Skeletal muscle tissue (tissue), 4 donors: ENCODE measurements around the gene MIER2. TPM values are rescaled to one million over a fixed set of nuclear protein-coding genes. Genes with fewer than 3 reads are reported as not detected.

ENCODE experiments used
- H3K27ac ChIP-seq: one replicate; pipeline ENCODE4 v1.7.0; 2013; ENCODE audit warnings: mild to moderate bottlenecking, low read depth, low read length, inconsistent platforms
- H3K27me3 ChIP-seq, 3 donors: one replicate each; pipeline ENCODE4 v1.7.0; 2013; ENCODE audit warnings: low read length in 3 of 3; ENCODE audit not compliant: control insufficient read depth in 3 of 3, insufficient read depth in 3 of 3
- H3K36me3 ChIP-seq, 3 donors: one replicate each; pipeline ENCODE4 v1.7.0; 2013; ENCODE audit warnings: low read length in 3 of 3; ENCODE audit not compliant: control insufficient read depth in 3 of 3, insufficient read depth in 3 of 3
- H3K4me1 ChIP-seq, 3 donors: one replicate each; pipeline ENCODE4 v1.7.0; 2013; ENCODE audit warnings: low read length in 3 of 3, mild to moderate bottlenecking in 3 of 3; ENCODE audit not compliant: control insufficient read depth in 3 of 3, insufficient read depth in 3 of 3
- H3K4me3 ChIP-seq, 3 donors: one replicate each; pipeline ENCODE4 v1.7.0; 2013; ENCODE audit warnings: low read length in 3 of 3
- H3K9ac ChIP-seq, 3 donors: one replicate each; pipeline ENCODE4 v1.7.0; 2013; ENCODE audit warnings: low read length in 3 of 3, mild to moderate bottlenecking in 3 of 3, moderate library complexity in 2 of 3, low read depth in 1 of 3
- H3K9me3 ChIP-seq, 3 donors: one replicate each; pipeline ENCODE4 v1.7.0; 2013; ENCODE audit warnings: low read length in 3 of 3; ENCODE audit not compliant: control insufficient read depth in 3 of 3
- total RNA-seq: library from RNA; depleted of rRNA; stranded (reverse); fragments of >200 nt; gene quantifications from one replicate; pipeline ENCODE4 v1.2.3, GENCODE V29; 2014
- donor health status: Osteomylitis.

The MIER2 gene
- total RNA-seq, 1 donor from 2014 or later = 3.7 TPM

- H3K4me1 ChIP-seq = no peaks in the 10 kb centered on the region
- H3K27me3 ChIP-seq = peaks cover 22 to 29% (median 25%) of the 10 kb centered on the region in 3 donors
Observed at GRCh38 chr19:378706-379105, 34.1 kb upstream of the MIER2 start.

GRCh38 chr19:377801-378581 is 33.4 kb upstream of the MIER2 start:
- Histone ChIP-seq H3K27ac (no peak overlapping the region), H3K36me3 (no peaks in the 10 kb centered on the region), H3K4me3 (no peak overlapping the region), H3K27me3 (peaks cover 23 to 32% (median 30%) of the 10 kb centered on the region in 3 donors), H3K4me1 (no peaks in the 10 kb centered on the region), H3K9ac (no peak overlapping the region), H3K9me3 (no peaks in the 10 kb centered on the region)

More at GRCh38 chr19:378706-379105, 34.1 kb upstream of the MIER2 start:
- Histone ChIP-seq H3K9ac (no peak overlapping the region), H3K27ac (no peak overlapping the region), H3K36me3 (no peaks in the 10 kb centered on the region), H3K4me3 (no peak overlapping the region), H3K9me3 (no peaks in the 10 kb centered on the region)

- Histone ChIP-seq H3K27ac (no peak overlapping the region), H3K4me1 (peaks cover 0 to 14% (median 11%) of the 10 kb centered on the region in 3 donors)
Observed at GRCh38 chr19:376111-376470, 31.5 kb upstream of the MIER2 start.

GRCh38 chr19:375395-376110 is 31.0 kb upstream of the MIER2 start:
- H3K4me3 ChIP-seq = no peak overlapping the region
- no peak overlapping the region for H3K9ac ChIP-seq
- H3K27ac ChIP-seq = no peak overlapping the region
- H3K36me3 ChIP-seq = no peaks in the 10 kb centered on the region
- no peaks in the 10 kb centered on the region for H3K9me3 ChIP-seq
- peaks cover 0 to 14% (median 11%) of the 10 kb centered on the region in 3 donors for H3K4me1 ChIP-seq
- H3K27me3 ChIP-seq = peaks cover 35 to 53% (median 44%) of the 10 kb centered on the region in 3 donors

More at GRCh38 chr19:376111-376470, 31.5 kb upstream of the MIER2 start:
- no peaks in the 10 kb centered on the region for H3K9me3 ChIP-seq
- no peaks in the 10 kb centered on the region for H3K36me3 ChIP-seq
- no peak overlapping the region for H3K4me3 ChIP-seq
- H3K9ac ChIP-seq = no peak overlapping the region
- H3K27me3 ChIP-seq = peaks cover 35 to 48% (median 44%) of the 10 kb centered on the region in 3 donors

GRCh38 chr19:374886-375235 is 30.3 kb upstream of the MIER2 start:
- Histone ChIP-seq H3K4me1 (peaks cover 0 to 14% (median 11%) of the 10 kb centered on the region in 3 donors), H3K9me3 (no peaks in the 10 kb centered on the region), H3K9ac (no peak overlapping the region), H3K36me3 (no peaks in the 10 kb centered on the region), H3K27ac (no peak overlapping the region), H3K4me3 (no peak overlapping the region), H3K27me3 (peaks cover 35 to 54% (median 46%) of the 10 kb centered on the region in 3 donors)

- H3K4me3 ChIP-seq = no peak overlapping the region
- no peaks in the 10 kb centered on the region for H3K9me3 ChIP-seq
- peaks cover 35 to 54% (median 50%) of the 10 kb centered on the region in 3 donors for H3K27me3 ChIP-seq
- no peaks in the 10 kb centered on the region for H3K36me3 ChIP-seq
- no peak overlapping the region for H3K27ac ChIP-seq
- H3K9ac ChIP-seq = no peak overlapping the region
- H3K4me1 ChIP-seq = peaks cover 0 to 14% (median 11%) of the 10 kb centered on the region in 3 donors
Observed at GRCh38 chr19:374183-374885, 29.7 kb upstream of the MIER2 start.

GRCh38 chr19:373391-374182 is 29.0 kb upstream of the MIER2 start:
- peak overlapping the region in 1 of 3 donors; percentile 3 for H3K9ac ChIP-seq
- peaks cover 0 to 14% (median 11%) of the 10 kb centered on the region in 3 donors for H3K4me1 ChIP-seq
- H3K27ac ChIP-seq = no peak overlapping the region
- H3K27me3 ChIP-seq = peaks cover 35 to 53% (median 52%) of the 10 kb centered on the region in 3 donors
- no peaks in the 10 kb centered on the region for H3K9me3 ChIP-seq
- H3K4me3 ChIP-seq = no peak overlapping the region
- H3K36me3 ChIP-seq = no peaks in the 10 kb centered on the region

GRCh38 chr19:372306-372890 is 27.8 kb upstream of the MIER2 start:
- Histone ChIP-seq H3K27me3 (peaks cover 35 to 61% (median 52%) of the 10 kb centered on the region in 3 donors), H3K4me1 (peaks cover 0 to 14% (median 11%) of the 10 kb centered on the region in 3 donors), H3K36me3 (no peaks in the 10 kb centered on the region), H3K9me3 (no peaks in the 10 kb centered on the region), H3K9ac (no peak overlapping the region), H3K27ac (no peak overlapping the region), H3K4me3 (no peak overlapping the region)

GRCh38 chr19:371501-372168 is 27.0 kb upstream of the MIER2 start:
- Histone ChIP-seq H3K4me1 (peaks cover 0 to 14% (median 11%) of the 10 kb centered on the region in 3 donors), H3K36me3 (no peaks in the 10 kb centered on the region), H3K4me3 (peak overlapping the region in 1 of 3 donors; percentile 13), H3K9ac (no peak overlapping the region), H3K27ac (no peak overlapping the region), H3K9me3 (no peaks in the 10 kb centered on the region), H3K27me3 (peaks cover 38 to 68% (median 52%) of the 10 kb centered on the region in 3 donors)
